ENCODE results near the gene YPEL5. TPM values are rescaled to one million over a fixed set of nuclear protein-coding genes. Genes with fewer than 3 reads are reported as not detected.

Gene YPEL5
- total and polyA plus RNA-seq, 12 donors, result 35.5 to 88.8 (median 68.3) TPM

DNA sequence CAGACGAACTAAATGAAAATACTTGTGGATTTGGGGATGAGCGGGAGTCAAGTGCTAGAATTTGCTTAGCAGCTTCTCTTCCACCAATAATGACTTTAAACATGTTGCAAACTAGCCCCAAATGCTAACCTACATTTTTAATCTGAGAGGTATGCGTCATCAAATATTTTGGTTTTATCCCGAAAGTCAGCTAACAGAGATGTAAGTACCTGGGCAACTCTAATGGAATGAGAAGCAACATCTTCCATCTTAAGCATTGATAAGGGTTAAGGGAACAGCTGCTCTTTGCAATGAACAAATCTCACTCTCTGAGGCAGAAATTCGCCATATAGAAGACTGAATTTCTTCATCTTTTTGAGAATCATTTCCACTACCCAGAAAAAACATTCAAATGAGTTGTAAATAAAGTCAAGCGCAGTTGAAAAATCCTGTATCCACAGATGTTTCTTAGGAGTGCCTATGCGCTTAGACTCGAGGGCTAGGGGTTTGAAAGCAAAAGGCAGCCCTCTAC, 926 bp upstream of the YPEL5 start:
- Histone ChIP-seq H3K4me1 (peaks cover 11 to 41% (median 31%) of the 10 kb centered on the region in 9 donors), H3K27me3 (no peaks in the 10 kb centered on the region), H3K4me3 (peak overlapping the region; percentile 11 to 98 (median 96)), H3K36me3 (peaks cover 0 to 26% (median 0%) of the 10 kb centered on the region in 9 donors), H3K27ac (peak overlapping the region in 9 of 10 donors; percentile 54 to 100 (median 95)), H3K9me3 (no peaks in the 10 kb centered on the region)
- TF ChIP-seq, protein P1, sequence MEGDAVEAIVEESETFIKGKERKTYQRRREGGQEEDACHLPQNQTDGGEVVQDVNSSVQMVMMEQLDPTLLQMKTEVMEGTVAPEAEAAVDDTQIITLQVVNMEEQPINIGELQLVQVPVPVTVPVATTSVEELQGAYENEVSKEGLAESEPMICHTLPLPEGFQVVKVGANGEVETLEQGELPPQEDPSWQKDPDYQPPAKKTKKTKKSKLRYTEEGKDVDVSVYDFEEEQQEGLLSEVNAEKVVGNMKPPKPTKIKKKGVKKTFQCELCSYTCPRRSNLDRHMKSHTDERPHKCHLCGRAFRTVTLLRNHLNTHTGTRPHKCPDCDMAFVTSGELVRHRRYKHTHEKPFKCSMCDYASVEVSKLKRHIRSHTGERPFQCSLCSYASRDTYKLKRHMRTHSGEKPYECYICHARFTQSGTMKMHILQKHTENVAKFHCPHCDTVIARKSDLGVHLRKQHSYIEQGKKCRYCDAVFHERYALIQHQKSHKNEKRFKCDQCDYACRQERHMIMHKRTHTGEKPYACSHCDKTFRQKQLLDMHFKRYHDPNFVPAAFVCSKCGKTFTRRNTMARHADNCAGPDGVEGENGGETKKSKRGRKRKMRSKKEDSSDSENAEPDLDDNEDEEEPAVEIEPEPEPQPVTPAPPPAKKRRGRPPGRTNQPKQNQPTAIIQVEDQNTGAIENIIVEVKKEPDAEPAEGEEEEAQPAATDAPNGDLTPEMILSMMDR (IDR thresholded peaks at IDR 0.05), result no peak
- no peak for ATAC-seq
- DNase-seq, result no peak
- intact Hi-C loops (cut with DNase I), result loop anchor here in 1 of 10 donors (10.0 kb wide), 1 partner anchor 1089 kb away; the partner anchor contains the start of gene EHD3
- 49 to 50% methylated on average over 8 of the region's 8 CpGs for WGBS, 2 donors

DNA sequence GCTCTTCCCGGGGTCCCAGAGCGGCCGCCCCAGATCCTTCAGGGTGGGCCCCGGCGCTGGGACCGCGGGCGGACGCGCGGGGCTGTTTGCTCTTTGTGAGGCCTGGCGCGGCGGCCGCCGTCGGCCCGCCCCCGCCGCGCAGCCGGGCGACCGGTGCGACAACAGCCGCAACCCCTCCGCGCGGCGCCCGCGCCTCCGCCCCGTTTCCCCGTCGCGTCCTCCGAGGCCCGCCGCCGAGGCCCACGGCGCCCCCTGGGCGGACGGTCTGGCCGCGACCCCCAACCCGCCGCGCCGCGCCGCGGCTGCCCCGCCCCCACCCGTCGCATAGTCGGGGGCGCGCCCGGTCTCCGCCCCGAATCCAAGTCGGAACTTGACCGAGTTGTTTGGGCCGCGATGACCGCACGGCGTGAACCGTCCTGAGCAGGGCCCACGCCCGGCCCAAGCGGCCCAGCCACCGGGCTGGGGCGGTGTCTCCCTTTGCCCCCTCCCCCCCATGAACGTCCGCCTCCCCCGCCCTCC, 448 bp downstream of the YPEL5 start:
- DNase-seq, result peak in 1 of 2 donors; percentile 11

DNA sequence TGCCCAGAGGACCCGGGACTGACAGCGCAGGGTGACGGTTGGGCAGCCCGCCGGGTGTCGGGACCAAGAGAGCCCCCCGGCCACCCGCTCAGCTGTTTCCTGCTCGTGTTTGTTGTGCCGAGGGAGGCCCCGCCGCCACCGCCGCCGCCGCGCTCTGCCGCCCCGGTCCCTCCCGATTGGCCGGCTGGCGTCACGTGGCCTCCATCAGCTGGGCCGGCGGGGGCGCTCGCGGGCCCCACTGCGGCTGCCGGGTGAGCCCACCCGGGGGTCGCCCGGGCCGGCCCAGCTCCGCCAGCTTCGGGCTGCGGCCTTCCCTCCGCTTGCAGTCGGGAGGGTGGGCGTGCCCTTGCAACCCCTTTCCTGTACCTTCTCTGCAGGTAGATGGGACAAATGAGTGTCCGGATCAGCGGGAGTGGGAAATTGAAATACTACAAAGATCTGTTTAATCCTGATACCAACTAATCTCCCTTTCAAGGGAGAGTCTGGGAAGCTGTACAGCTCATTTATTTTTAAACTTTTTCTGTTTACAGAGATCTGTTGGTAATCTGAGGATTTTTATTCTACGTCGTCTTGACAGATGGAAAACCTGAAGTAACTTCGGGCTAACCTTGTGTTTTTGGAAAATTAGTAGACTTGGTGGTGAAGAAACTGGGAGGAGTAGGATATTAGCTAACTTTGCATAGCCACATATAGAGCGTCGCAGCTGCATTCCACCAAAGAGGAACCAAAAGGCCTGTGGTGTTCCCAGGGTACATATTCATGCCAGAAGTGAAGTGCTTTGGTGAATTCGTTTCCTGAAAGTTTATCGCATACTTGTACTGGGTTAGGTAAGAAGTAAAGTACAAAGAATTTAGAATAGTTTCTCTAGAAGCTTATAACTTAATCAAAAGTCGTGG, 1.2 kb downstream of the YPEL5 start:
- Histone ChIP-seq H3K9me3 (no peaks in the 10 kb centered on the region), H3K4me3 (peak overlapping the region; percentile 55 to 99 (median 98)), H3K4me1 (peaks cover 11 to 56% (median 44%) of the 10 kb centered on the region in 9 donors), H3K27me3 (no peaks in the 10 kb centered on the region), H3K36me3 (peaks cover 0 to 44% (median 0%) of the 10 kb centered on the region in 9 donors), H3K27ac (peak overlapping the region; percentile 93 to 100 (median 99))
- DNase-seq (peak; percentile 81 to 85), ATAC-seq (peak; percentile 15 to 50 (median 34))
- WGBS, 2 donors, result 4% methylated on average over 50 of the region's 50 CpGs
- intact Hi-C loops (cut with DNase I), result loop anchor here in 1 of 10 donors (10.0 kb wide), 1 partner anchor 1087 kb away; the partner anchor contains the start of gene EHD3
- TF ChIP-seq, protein P1 (IDR thresholded peaks at IDR 0.05), result peak; percentile 26 to 78 (median 51)

More for the DNA sequence above, 448 bp downstream of the YPEL5 start:
- Histone ChIP-seq H3K27me3 (no peaks in the 10 kb centered on the region), H3K36me3 (peaks cover 0 to 39% (median 0%) of the 10 kb centered on the region in 9 donors), H3K9me3 (no peaks in the 10 kb centered on the region), H3K4me3 (peak overlapping the region; percentile 73 to 99 (median 98)), H3K27ac (peak overlapping the region; percentile 93 to 100 (median 99)), H3K4me1 (peaks cover 11 to 53% (median 42%) of the 10 kb centered on the region in 9 donors)
- 0 to 2% methylated on average over 6 to 78 of the region's 79 CpGs for WGBS, 2 donors
- TF ChIP-seq, protein P1 (IDR thresholded peaks at IDR 0.05), result no peak
- intact Hi-C loops (cut with DNase I), result loop anchor here in 1 of 10 donors (10.0 kb wide), 1 partner anchor 1088 kb away; the partner anchor contains the start of gene EHD3
- peak in 5 of 8 donors; percentile 1 to 8 (median 3) for ATAC-seq

DNA sequence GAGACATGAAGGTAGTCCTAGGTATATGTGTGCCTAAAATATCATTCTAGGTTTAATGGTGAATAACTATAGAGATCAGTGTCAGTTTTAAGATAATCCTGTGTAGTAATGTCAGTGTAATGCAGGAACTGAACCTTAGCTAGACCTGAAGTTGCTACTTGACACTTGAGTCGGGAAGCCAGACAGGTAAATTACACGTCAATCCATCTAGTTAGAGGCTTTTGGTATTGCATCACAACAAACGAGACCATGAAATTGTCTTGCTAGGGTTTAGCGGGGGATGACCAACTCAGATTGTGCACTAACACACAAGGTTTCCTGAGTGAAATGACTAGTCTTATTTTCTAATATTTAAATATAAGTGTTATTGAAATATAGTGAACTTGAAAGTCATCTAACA, 2.0 kb downstream of the YPEL5 start:
- H3K36me3 ChIP-seq, result peaks cover 0 to 52% (median 1%) of the 10 kb centered on the region in 9 donors
- no peaks in the 10 kb centered on the region for H3K27me3 ChIP-seq
- H3K4me3 ChIP-seq, result peak overlapping the region in 2 of 10 donors; percentile 98
- ATAC-seq (no peak), DNase-seq (no peak)
- peaks cover 11 to 60% (median 49%) of the 10 kb centered on the region in 9 donors for H3K4me1 ChIP-seq
- WGBS, 2 donors, result 69% methylated on average over 4 of the region's 4 CpGs
- peak overlapping the region in 6 of 10 donors; percentile 95 to 100 (median 99) for H3K27ac ChIP-seq
- TF ChIP-seq, protein P1 (IDR thresholded peaks at IDR 0.05), result no peak
- no peaks in the 10 kb centered on the region for H3K9me3 ChIP-seq
- intact Hi-C loops (cut with DNase I), result loop anchor here in 1 of 10 donors (10.0 kb wide), 1 partner anchor 1086 kb away; the partner anchor contains the start of gene EHD3

All from heart right ventricle (tissue), 16 donors.